ENCODE measurements around the gene PAX3. TPM values are rescaled to one million over a fixed set of nuclear protein-coding genes. Genes with fewer than 3 reads are reported as not detected.

PAX3 gene
- total RNA-seq, 1 donor from 2014 or later: 4.6 TPM

DNA sequence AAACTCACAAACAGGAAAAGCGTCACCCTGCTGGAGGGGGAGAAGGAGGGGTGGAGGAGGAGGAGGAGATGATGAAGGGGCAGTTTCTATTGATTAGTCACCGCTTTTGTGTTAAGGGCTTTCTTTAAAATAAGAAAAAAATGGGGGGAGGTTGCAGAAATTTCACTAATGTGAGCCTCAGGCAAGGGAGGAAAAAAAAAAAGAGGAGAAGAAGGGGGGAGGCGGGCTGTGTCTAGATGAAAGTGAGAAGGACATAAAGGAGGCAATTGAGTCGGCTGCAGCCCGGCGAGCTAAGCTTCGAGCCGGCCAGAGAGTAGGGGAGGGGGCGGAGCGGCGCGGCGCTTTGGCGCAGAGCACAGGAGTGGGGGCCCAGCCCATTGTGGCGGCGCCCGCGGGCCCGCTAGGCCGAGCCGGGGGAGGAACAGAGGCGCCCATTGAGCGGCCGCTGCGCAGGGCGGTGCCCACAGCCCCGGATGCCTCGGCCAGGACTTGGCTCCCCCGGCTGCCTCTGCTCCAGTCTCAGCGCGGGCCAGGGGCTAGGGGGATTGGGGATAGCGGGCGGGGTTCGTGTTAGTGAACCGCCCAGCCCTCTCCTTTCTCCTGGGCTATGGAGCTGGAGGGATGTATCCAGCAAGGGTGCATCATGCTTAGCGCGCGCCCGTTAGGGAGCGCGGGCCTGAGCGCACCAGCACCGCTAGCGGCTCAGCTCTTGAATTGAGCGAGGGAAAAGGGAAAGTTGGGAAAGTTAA, 7.9 kb downstream of the PAX3 start:
- Histone ChIP-seq H3K9ac (no peak overlapping the region), H3F3A (ENCODE audit: low read depth) (peaks cover 59% of the 10 kb centered on the region), H3K79me2 (ENCODE audit: low read depth) (no peaks in the 10 kb centered on the region), H3K9me3 (ENCODE audit: low read depth) (no peaks in the 10 kb centered on the region), H3K36me3 (no peaks in the 10 kb centered on the region), H4K20me1 (ENCODE audit: low read depth) (peaks cover 65% of the 10 kb centered on the region), H2AFZ (replicated peaks) (peak overlapping the region; percentile 38), H3K4me2 (peak overlapping the region; percentile 81), H3K4me3 (peak overlapping the region; percentile 48), H3K27ac (no peak overlapping the region), H3K4me1 (peaks cover 53% of the 10 kb centered on the region), H3K27me3 (peaks cover 99% of the 10 kb centered on the region)
- H3K27ac Mint-ChIP-seq: peak overlapping the region; percentile 97
- peaks cover 60% of the 10 kb centered on the region for H3K36me3 Mint-ChIP-seq
- no peaks in the 10 kb centered on the region for H3K9me3 Mint-ChIP-seq
- H3K4me3 Mint-ChIP-seq: peak overlapping the region; percentile 98
- peak; percentile 60 for TF ChIP-seq EZH2 (IDR thresholded peaks at IDR 0.05)
- TF ChIP-seq, protein P1, sequence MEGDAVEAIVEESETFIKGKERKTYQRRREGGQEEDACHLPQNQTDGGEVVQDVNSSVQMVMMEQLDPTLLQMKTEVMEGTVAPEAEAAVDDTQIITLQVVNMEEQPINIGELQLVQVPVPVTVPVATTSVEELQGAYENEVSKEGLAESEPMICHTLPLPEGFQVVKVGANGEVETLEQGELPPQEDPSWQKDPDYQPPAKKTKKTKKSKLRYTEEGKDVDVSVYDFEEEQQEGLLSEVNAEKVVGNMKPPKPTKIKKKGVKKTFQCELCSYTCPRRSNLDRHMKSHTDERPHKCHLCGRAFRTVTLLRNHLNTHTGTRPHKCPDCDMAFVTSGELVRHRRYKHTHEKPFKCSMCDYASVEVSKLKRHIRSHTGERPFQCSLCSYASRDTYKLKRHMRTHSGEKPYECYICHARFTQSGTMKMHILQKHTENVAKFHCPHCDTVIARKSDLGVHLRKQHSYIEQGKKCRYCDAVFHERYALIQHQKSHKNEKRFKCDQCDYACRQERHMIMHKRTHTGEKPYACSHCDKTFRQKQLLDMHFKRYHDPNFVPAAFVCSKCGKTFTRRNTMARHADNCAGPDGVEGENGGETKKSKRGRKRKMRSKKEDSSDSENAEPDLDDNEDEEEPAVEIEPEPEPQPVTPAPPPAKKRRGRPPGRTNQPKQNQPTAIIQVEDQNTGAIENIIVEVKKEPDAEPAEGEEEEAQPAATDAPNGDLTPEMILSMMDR (IDR thresholded peaks at IDR 0.05): peak; percentile 32
- TF ChIP-seq EZH2phosphoT487 (IDR thresholded peaks at IDR 0.05): peak; percentile 49
- peak; percentile 95 for DNase-seq (ENCODE audit: low spot score)
- H3K27me3 Mint-ChIP-seq (ENCODE audit: insufficient read depth, low read depth): peaks cover 17% of the 10 kb centered on the region
- H3K4me1 Mint-ChIP-seq: peaks cover 91% of the 10 kb centered on the region

DNA sequence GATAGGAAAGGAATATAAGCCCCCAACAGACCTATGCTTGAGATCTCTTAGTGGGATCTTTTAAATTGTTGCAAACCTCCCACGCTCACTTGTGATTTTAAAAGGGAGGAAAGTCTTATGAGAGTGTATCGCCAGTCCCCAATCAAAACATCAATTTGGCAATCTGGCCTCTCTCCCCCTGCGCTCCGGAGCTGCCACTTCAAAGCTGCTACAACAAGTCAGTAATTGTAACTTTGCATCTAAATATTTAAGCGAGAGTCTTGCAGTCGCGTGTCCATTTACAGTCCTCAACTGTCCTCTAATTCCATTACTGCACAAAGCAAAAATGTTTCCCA, 8.4 kb downstream of the PAX3 start:
- Histone ChIP-seq H3K27ac (no peak overlapping the region), H4K20me1 (ENCODE audit: low read depth) (peaks cover 59% of the 10 kb centered on the region), H3K9me3 (ENCODE audit: low read depth) (no peaks in the 10 kb centered on the region), H3K36me3 (no peaks in the 10 kb centered on the region), H3K4me1 (peaks cover 53% of the 10 kb centered on the region), H3F3A (ENCODE audit: low read depth) (peaks cover 60% of the 10 kb centered on the region), H3K4me3 (peak overlapping the region; percentile 48), H3K9ac (no peak overlapping the region), H3K27me3 (peaks cover 99% of the 10 kb centered on the region), H2AFZ (replicated peaks) (no peak overlapping the region), H3K4me2 (peak overlapping the region; percentile 81), H3K79me2 (ENCODE audit: low read depth) (no peaks in the 10 kb centered on the region)
- H3K27ac Mint-ChIP-seq: peak overlapping the region; percentile 93
- no peak for DNase-seq (ENCODE audit: low spot score)
- TF ChIP-seq EZH2phosphoT487 (IDR thresholded peaks at IDR 0.05) (no peak), EZH2 (IDR thresholded peaks at IDR 0.05) (no peak)
- TF ChIP-seq, protein P1 (IDR thresholded peaks at IDR 0.05): no peak
- peaks cover 91% of the 10 kb centered on the region for H3K4me1 Mint-ChIP-seq
- H3K36me3 Mint-ChIP-seq: peaks cover 56% of the 10 kb centered on the region
- H3K9me3 Mint-ChIP-seq: no peaks in the 10 kb centered on the region
- peaks cover 17% of the 10 kb centered on the region for H3K27me3 Mint-ChIP-seq (ENCODE audit: insufficient read depth, low read depth)
- peak overlapping the region; percentile 83 for H3K4me3 Mint-ChIP-seq

DNA sequence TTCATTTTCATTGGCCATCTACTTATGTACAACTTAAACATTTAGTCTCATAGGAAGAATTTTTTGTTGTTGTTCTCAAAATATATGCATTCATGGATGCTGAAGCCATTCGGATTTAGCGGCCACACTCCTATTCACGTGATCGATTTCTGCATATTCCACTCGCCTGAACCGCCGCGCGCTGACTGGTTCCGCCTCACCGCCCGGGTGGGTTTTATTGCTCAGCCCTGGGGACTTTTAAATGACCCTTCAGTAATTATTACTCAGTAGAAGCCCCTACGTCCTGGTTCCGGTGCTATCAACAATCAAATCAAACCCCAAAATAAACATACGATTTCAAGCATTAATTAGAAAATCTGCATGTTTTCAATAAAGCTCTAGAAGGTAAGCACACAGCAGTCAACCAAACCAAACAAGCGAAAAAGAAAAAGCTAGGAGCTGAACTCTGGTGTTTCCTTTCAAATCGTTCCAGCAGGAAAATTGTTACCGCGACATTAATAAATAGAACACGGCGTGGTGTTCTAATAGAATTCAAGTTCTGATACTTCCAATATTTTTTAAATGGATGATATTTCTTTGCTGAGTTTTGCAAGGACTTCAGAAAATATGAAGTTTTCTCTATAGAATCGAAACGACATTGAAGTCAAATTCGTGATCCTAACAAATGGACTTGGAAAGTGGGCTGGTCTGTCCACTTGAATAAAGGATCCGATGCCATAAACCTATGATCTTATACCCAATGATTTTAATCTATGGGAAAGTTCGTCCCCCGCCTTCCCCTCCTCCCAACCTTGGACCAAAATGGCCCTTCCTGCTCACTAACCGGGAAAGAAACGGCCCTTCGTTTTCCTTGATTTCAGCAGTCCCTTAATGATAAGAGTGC, 9.3 kb downstream of the PAX3 start:
- no peak overlapping the region for H2AFZ ChIP-seq (replicated peaks)
- peak overlapping the region; percentile 48 for H3K4me3 ChIP-seq
- H3K27me3 ChIP-seq: peaks cover 99% of the 10 kb centered on the region
- no peak overlapping the region for H3K27ac ChIP-seq
- no peak for DNase-seq (ENCODE audit: low spot score)
- peak overlapping the region; percentile 81 for H3K4me2 ChIP-seq
- H3K36me3 Mint-ChIP-seq: peaks cover 56% of the 10 kb centered on the region
- peaks cover 11% of the 10 kb centered on the region for H3K27me3 Mint-ChIP-seq (ENCODE audit: insufficient read depth, low read depth)
- H3K9ac ChIP-seq: no peak overlapping the region
- peaks cover 68% of the 10 kb centered on the region for H3F3A ChIP-seq (ENCODE audit: low read depth)
- TF ChIP-seq, protein P1 (IDR thresholded peaks at IDR 0.05): no peak
- peak; percentile 52 for TF ChIP-seq EZH2 (IDR thresholded peaks at IDR 0.05)
- peak; percentile 45 for TF ChIP-seq EZH2phosphoT487 (IDR thresholded peaks at IDR 0.05)
- H3K9me3 Mint-ChIP-seq: no peaks in the 10 kb centered on the region
- peak overlapping the region; percentile 83 for H3K4me3 Mint-ChIP-seq
- H3K36me3 ChIP-seq: no peaks in the 10 kb centered on the region
- peaks cover 52% of the 10 kb centered on the region for H4K20me1 ChIP-seq (ENCODE audit: low read depth)
- no peaks in the 10 kb centered on the region for H3K79me2 ChIP-seq (ENCODE audit: low read depth)
- peaks cover 95% of the 10 kb centered on the region for H3K4me1 Mint-ChIP-seq
- H3K4me1 ChIP-seq: peaks cover 56% of the 10 kb centered on the region
- H3K9me3 ChIP-seq (ENCODE audit: low read depth): no peaks in the 10 kb centered on the region
- peak overlapping the region; percentile 93 for H3K27ac Mint-ChIP-seq

Data from neural progenitor cell (in vitro differentiated cells).